Body of pancreas (tissue), 4 donors: Measurements from ENCODE around the gene MFSD11. TPM values are rescaled to one million over a fixed set of nuclear protein-coding genes. Genes with fewer than 3 reads are reported as not detected.

ENCODE experiments used
- ATAC-seq: fragments of 150-250 bp; one replicate; pipeline ENCODE4 v1.9.1; 2016
- DNase-seq, 4 donors: peaks; one replicate each; pipeline ENCODE4 v3.0.0-alpha.2; 2019
- H3K27ac ChIP-seq, 4 donors: fragments of 200-600 bp; sonication (generic); 1 replicate in 3 of 4; 2 replicates in 1 of 4; pipeline versions ENCODE4 v1.5.1 to v1.6.1; 2016 to 2019; ENCODE audit warnings: mild to moderate bottlenecking in 1 of 4, mixed read lengths in 1 of 4, moderate library complexity in 1 of 4
- H3K27me3 ChIP-seq, 2 donors: fragments of 200-600 bp; sonication (generic); one replicate each; pipeline ENCODE4 v1.6.0; 2016; ENCODE audit warnings: mild to moderate bottlenecking in 1 of 2
- H3K36me3 ChIP-seq, 2 donors: fragments of 200-600 bp; sonication (generic); replicated peaks in 1 of 2; 2 replicates each; pipeline ENCODE4 v1.5.1; 2016; ENCODE audit warnings: low read depth in 2 of 2; ENCODE audit not compliant: insufficient read depth in 1 of 2
- H3K4me1 ChIP-seq: fragments of 200-600 bp; sonication (generic); one replicate; pipeline ENCODE4 v1.6.0; 2016
- H3K4me3 ChIP-seq, 2 donors: fragments of 200-600 bp; sonication (generic); 1 replicate in 1 of 2; 2 replicates in 1 of 2; pipeline ENCODE4 v1.5.1; 2016 to 2019
- H3K9me3 ChIP-seq, 3 donors: fragments of 200-600 bp; sonication (generic); 1 replicate in 2 of 3; 2 replicates in 1 of 3; pipeline ENCODE4 v1.5.1; 2016
- CTCF ChIP-seq, 7 experiments: fragments of 450-650 bp in 4 of 7; fragments of 200-600 bp in 3 of 7; sonication (generic) in 3 of 7; IDR thresholded peaks; one replicate each; pipeline ENCODE4 v1.5.1; 2016 to 2019; ENCODE audit warnings: antibody characterized with exemption in 7 of 7
- POLR2A ChIP-seq, 3 donors: fragments of 450-650 bp; IDR thresholded peaks; one replicate each; pipeline ENCODE4 v1.6.1; 2016; ENCODE audit warnings: antibody characterized with exemption in 3 of 3, mild to moderate bottlenecking in 2 of 3
- WGBS, 2 donors: methylation state at CpG; one replicate each; pipeline ENCODE4 v1.1.5; 2017; 5-methylcytosine and 5-hydroxymethylcytosine counted together
- intact Hi-C: fragments of 100-400 bp; cut with DNase I; formaldehyde crosslinking; loops from one replicate; pipeline ENCODE4 v1.15.1; 2023
- total RNA-seq, 2 donors: library from RNA; depleted of rRNA; stranded (reverse); fragments of >200 nt; gene quantifications; one replicate each; pipeline ENCODE4 v1.1.0, GENCODE V29; 2016

Gene MFSD11
- 10 to 100 TPM in 1 of 2 donors, 1 to 10 TPM in 1; 7.6 to 16.6 TPM for total RNA-seq

GRCh38 chr17:76737676-76738467 is at the start of gene MFSD11:
TSS of gene MFSD11 (plus strand) at chr17:76738119. CDS start at chr17:76738353, 234 bp downstream.
- Histone ChIP-seq H3K27me3 (no peaks in the 10 kb centered on the region), H3K4me3 (peak within 1 kb of the TSS; percentile 67 to 85), H3K9me3 (no peaks in the 10 kb centered on the region), H3K27ac (peak within 1 kb of the TSS; percentile 98 to 100 (median 99)), H3K4me1 (peaks cover 47% of the 10 kb centered on the region), H3K36me3 (peaks cover 0 to 14% of the 10 kb centered on the region in 2 donors)
- intact Hi-C loops = no loop called here
- WGBS, 2 donors = 0% methylated on average over 21 to 56 of the region's 57 CpGs
- ATAC-seq (peak; percentile 79), DNase-seq (peak; percentile 90 to 92 (median 92))
- peak in 2 of 7 experiments; percentile 11 to 16 for TF ChIP-seq CTCF (IDR thresholded peaks at IDR 0.05)
- TF ChIP-seq POLR2A (IDR thresholded peaks at IDR 0.05) = peak in 1 of 3 donors; percentile 11

- Histone ChIP-seq H3K9me3 (no peaks in the 10 kb centered on the region), H3K27ac (peak overlapping the region; percentile 25 to 65 (median 60)), H3K36me3 (no peaks in the 10 kb centered on the region), H3K4me3 (no peak overlapping the region), H3K27me3 (no peaks in the 10 kb centered on the region), H3K4me1 (peaks cover 15% of the 10 kb centered on the region)
- intact Hi-C loops = no loop called here
- no peak for TF ChIP-seq CTCF (IDR thresholded peaks at IDR 0.05)
- no peak for TF ChIP-seq POLR2A (IDR thresholded peaks at IDR 0.05)
- no peak for DNase-seq
- no peak for ATAC-seq
- WGBS, 2 donors = 71 to 74% methylated on average over 1 to 11 of the region's 11 CpGs
These were observed 49.7 kb upstream of the MFSD11 start for GRCh38 chr17:76688165-76688622.

GRCh38 chr17:76689859-76690258 is 48.1 kb upstream of the MFSD11 start:
- WGBS, 2 donors = 86 to 88% methylated on average over 11 of the region's 11 CpGs
- Histone ChIP-seq H3K9me3 (no peaks in the 10 kb centered on the region), H3K4me1 (peaks cover 15% of the 10 kb centered on the region), H3K27me3 (no peaks in the 10 kb centered on the region), H3K4me3 (no peak overlapping the region), H3K27ac (no peak overlapping the region), H3K36me3 (no peaks in the 10 kb centered on the region)
- ATAC-seq (no peak), DNase-seq (no peak)
- TF ChIP-seq POLR2A (IDR thresholded peaks at IDR 0.05) (no peak), CTCF (IDR thresholded peaks at IDR 0.05) (no peak)
- intact Hi-C loops = no loop called here

GRCh38 chr17:76690596-76691280 is 47.2 kb upstream of the MFSD11 start:
- TF ChIP-seq POLR2A (IDR thresholded peaks at IDR 0.05) (no peak), CTCF (IDR thresholded peaks at IDR 0.05) (no peak)
- intact Hi-C loops = no loop called here
- ATAC-seq = no peak
- H3K36me3 ChIP-seq = no peaks in the 10 kb centered on the region
- no peak for DNase-seq
- H3K9me3 ChIP-seq = no peaks in the 10 kb centered on the region
- WGBS, 2 donors = 82 to 87% methylated on average over 11 to 13 of the region's 13 CpGs
- peaks cover 15% of the 10 kb centered on the region for H3K4me1 ChIP-seq
- H3K27me3 ChIP-seq = no peaks in the 10 kb centered on the region
- no peak overlapping the region for H3K27ac ChIP-seq
- no peak overlapping the region for H3K4me3 ChIP-seq
